Measurements from ENCODE around the gene PDE3A.

The PDE3A gene

GRCh38 chr12:20716037-20716436 lies 347.7 kb downstream of the PDE3A start:
- no peak for TF ChIP-seq CTCF (IDR thresholded peaks at IDR 0.05; ENCODE audit: low read length, missing control alignments)
- H3K4me3 ChIP-seq (replicated peaks; ENCODE audit: low read depth, low read length): no peak overlapping the region
- DNase-seq (ENCODE audit: low read depth): no peak

GRCh38 chr12:20716985-20717384 lies 348.6 kb downstream of the PDE3A start:
- no peak for DNase-seq (ENCODE audit: low read depth)
- no peak overlapping the region for H3K4me3 ChIP-seq (replicated peaks; ENCODE audit: low read depth, low read length)
- no peak for TF ChIP-seq CTCF (IDR thresholded peaks at IDR 0.05; ENCODE audit: low read length, missing control alignments)

- H3K4me3 ChIP-seq (replicated peaks; ENCODE audit: low read depth, low read length): no peak overlapping the region
- no peak for TF ChIP-seq CTCF (IDR thresholded peaks at IDR 0.05; ENCODE audit: low read length, missing control alignments)
- no peak for DNase-seq (ENCODE audit: low read depth)
Observed at GRCh38 chr12:20718294-20718693, 350.0 kb downstream of the PDE3A start.

GRCh38 chr12:20722142-20722541 lies 353.8 kb downstream of the PDE3A start:
- TF ChIP-seq CTCF (IDR thresholded peaks at IDR 0.05; ENCODE audit: low read length, missing control alignments): no peak
- no peak for DNase-seq (ENCODE audit: low read depth)
- no peak overlapping the region for H3K4me3 ChIP-seq (replicated peaks; ENCODE audit: low read depth, low read length)

- DNase-seq (ENCODE audit: low read depth): peak; percentile 13
- TF ChIP-seq CTCF (IDR thresholded peaks at IDR 0.05; ENCODE audit: low read length, missing control alignments): no peak
- no peak overlapping the region for H3K4me3 ChIP-seq (replicated peaks; ENCODE audit: low read depth, low read length)
Observed at GRCh38 chr12:20731274-20731673, 362.9 kb downstream of the PDE3A start.

Measured in fibroblast of pulmonary artery (primary cell).